SK-N-DZ (cell line): ENCODE results near the gene PDP2. TPM values are rescaled to one million over a fixed set of nuclear protein-coding genes. Genes with fewer than 3 reads are reported as not detected.

Source experiments
- DNase-seq: peaks from one replicate; pipeline ENCODE4 v3.0.0-alpha.2; 2015; ENCODE audit warnings: low spot score
- polyA plus RNA-seq, 2 experiments: library from polyadenylated mRNA; depleted of rRNA; stranded (reverse); fragments of >200 nt; gene quantifications; 2 replicates each; pipeline ENCODE4 v1.2.3, GENCODE V29; 2014

Gene PDP2
- 10.1 and 12.2 TPM in 2 replicates for polyA plus RNA-seq (2014; cell fraction: cytosol; rRNA removed)
- polyA plus RNA-seq (2014; cell fraction: nucleus; rRNA removed), result 3.4 and 12.6 TPM in 2 replicates

GRCh38 chr16:66880288-66881013 lies at the start of gene PDP2:
Gene PDP2, plus strand, starts transcription at chr16:66880515. Its CDS starts 3,770 bp downstream, at chr16:66884285.
- DNase-seq, result peak; percentile 98

GRCh38 chr16:66832190-66832589 lies 48.1 kb upstream of the PDP2 start:
- no peak for DNase-seq

- DNase-seq, result no peak
Measured at GRCh38 chr16:66832661-66833305, 47.5 kb upstream of the PDP2 start.

- DNase-seq, result no peak
Measured at GRCh38 chr16:66834746-66835145, 45.6 kb upstream of the PDP2 start.

GRCh38 chr16:66840883-66841282 lies 39.4 kb upstream of the PDP2 start:
- no peak for DNase-seq

- DNase-seq, result no peak
Measured at GRCh38 chr16:66841366-66841765, 38.9 kb upstream of the PDP2 start.

- DNase-seq, result no peak
Measured at GRCh38 chr16:66842765-66843164, 37.5 kb upstream of the PDP2 start.

- no peak for DNase-seq
Measured at GRCh38 chr16:66843191-66843590, 37.1 kb upstream of the PDP2 start.

GRCh38 chr16:66844009-66844341 lies 36.3 kb upstream of the PDP2 start:
- no peak for DNase-seq

GRCh38 chr16:66844342-66845079 lies 35.8 kb upstream of the PDP2 start, which contains the start of gene CA7:
Gene CA7, plus strand, starts transcription at chr16:66844414. Its CDS starts 74 bp downstream, at chr16:66844488.
- DNase-seq, result no peak

- DNase-seq, result no peak
Measured at GRCh38 chr16:66845080-66845410, 35.3 kb upstream of the PDP2 start.

GRCh38 chr16:66845791-66846221 lies 34.5 kb upstream of the PDP2 start:
- DNase-seq, result no peak

GRCh38 chr16:66846266-66846665 lies 34.0 kb upstream of the PDP2 start:
- no peak for DNase-seq

- DNase-seq, result no peak
Measured at GRCh38 chr16:66846831-66847230, 33.5 kb upstream of the PDP2 start.

- no peak for DNase-seq
Measured at GRCh38 chr16:66847533-66848067, 32.7 kb upstream of the PDP2 start.

- no peak for DNase-seq
Measured at GRCh38 chr16:66848172-66848571, 32.1 kb upstream of the PDP2 start.

GRCh38 chr16:66849021-66849420 lies 31.3 kb upstream of the PDP2 start:
- DNase-seq, result no peak

- DNase-seq, result no peak
Measured at GRCh38 chr16:66849549-66849948, 30.8 kb upstream of the PDP2 start.

- no peak for DNase-seq
Measured at GRCh38 chr16:66850115-66850815, 30.1 kb upstream of the PDP2 start.

- DNase-seq, result no peak
Measured at GRCh38 chr16:66851166-66851964, 28.9 kb upstream of the PDP2 start.
